Stomach (tissue), 9 donors: ENCODE measurements around the gene MRPL55. TPM values are rescaled to one million over a fixed set of nuclear protein-coding genes. Genes with fewer than 3 reads are reported as not detected.

ENCODE experiments used
- DNase-seq, 2 donors: peaks; one replicate each; pipeline versions ENCODE4 v3.0.0 to v3.0.0-alpha.2; 2013 to 2019
- H3K27ac ChIP-seq, 5 donors: fragments of 200-600 bp in 4 of 5; sonication (generic) in 4 of 5; one replicate each; pipeline ENCODE4 v1.5.1; 2013 to 2019; ENCODE audit warnings: mild to moderate bottlenecking in 1 of 5, moderate library complexity in 1 of 5
- H3K27me3 ChIP-seq, 3 donors: fragments of 200-600 bp; sonication (generic); one replicate each; pipeline ENCODE4 v1.5.1; 2017 to 2019; ENCODE audit warnings: mixed run types in 1 of 3
- H3K36me3 ChIP-seq, 4 donors: fragments of 200-600 bp; sonication (generic); 1 replicate in 3 of 4; 2 replicates in 1 of 4; pipeline ENCODE4 v1.5.1; 2016 to 2019
- H3K4me1 ChIP-seq, 4 donors: fragments of 200-600 bp; sonication (generic); one replicate each; pipeline ENCODE4 v1.5.1; 2016 to 2019
- H3K4me3 ChIP-seq, 4 donors: fragments of 200-600 bp; sonication (generic) in 3 of 4; one replicate each; pipeline ENCODE4 v1.5.1; 2016 to 2019; ENCODE audit warnings: mild to moderate bottlenecking in 1 of 4
- H3K9me3 ChIP-seq, 4 donors: fragments of 200-600 bp; sonication (generic); one replicate each; pipeline ENCODE4 v1.5.1; 2016 to 2019
- EP300 ChIP-seq: sonication (generic); formaldehyde crosslinking; IDR thresholded peaks from one replicate; pipeline ENCODE4 v1.6.1; 2017; ENCODE audit warnings: antibody characterized with exemption
- POLR2A ChIP-seq, 4 donors: fragments of 450-650 bp; IDR thresholded peaks; one replicate each; pipeline ENCODE4 v1.6.1; 2016; ENCODE audit warnings: antibody characterized with exemption in 4 of 4, control low read depth in 2 of 4, mild to moderate bottlenecking in 1 of 4, moderate library complexity in 1 of 4
- POLR2AphosphoS5 ChIP-seq, 3 donors: sonication (generic); formaldehyde crosslinking; IDR thresholded peaks; one replicate each; pipeline ENCODE4 v1.6.1; 2016; ENCODE audit warnings: antibody characterized with exemption in 3 of 3
- WGBS, 5 donors: extraction: QIAGEN DNeasy Blood & Tissue Kit in 3 of 5; methylation state at CpG; one replicate each; pipeline versions ENCODE4 v1.1.5 to v1.1.7; 2013 to 2018; 5-methylcytosine and 5-hydroxymethylcytosine counted together
- intact Hi-C: fragments of 100-400 bp; cut with DNase I; formaldehyde crosslinking; loops from one replicate; pipeline ENCODE4 v1.15.1; 2023; ENCODE audit warnings: low total_unique reads
- polyA plus RNA-seq, 3 donors: library from polyadenylated mRNA; stranded (reverse); fragments of 200-250 nt; gene quantifications; one replicate each; pipeline ENCODE4 v1.2.3, GENCODE V29; 2013
- total RNA-seq, 5 donors: library from RNA; depleted of rRNA; stranded (reverse); fragments of >200 nt; gene quantifications; one replicate each; pipeline versions ENCODE4 v1.1.0 to v1.2.3, GENCODE V29; 2014 to 2016
- TF ChIP-seq, protein P1 (sequence below), 7 experiments: fragments of 450-650 bp in 4 of 7; fragments of 200-600 bp in 3 of 7; sonication (generic) in 3 of 7; IDR thresholded peaks; one replicate each; pipeline ENCODE4 v1.5.1; 2016 to 2019; ENCODE audit warnings: antibody characterized with exemption in 7 of 7, control low read depth in 2 of 7, mild to moderate bottlenecking in 1 of 7
- donor health status: healthy with polysubstance abuse.
- donor health status: Bipolar disorder and iron deficiency.
- donor health status: healthy.

Gene MRPL55
- total and polyA plus RNA-seq, 8 donors = 18.7 to 158 (median 100) TPM

GRCh38 chr1:228156941-228157728, 48.0 kb upstream of the MRPL55 start:
- no peak overlapping the region for H3K4me3 ChIP-seq
- no peaks in the 10 kb centered on the region for H3K36me3 ChIP-seq
- no peaks in the 10 kb centered on the region for H3K9me3 ChIP-seq
- intact Hi-C loops = no loop called here
- TF ChIP-seq, protein P1, sequence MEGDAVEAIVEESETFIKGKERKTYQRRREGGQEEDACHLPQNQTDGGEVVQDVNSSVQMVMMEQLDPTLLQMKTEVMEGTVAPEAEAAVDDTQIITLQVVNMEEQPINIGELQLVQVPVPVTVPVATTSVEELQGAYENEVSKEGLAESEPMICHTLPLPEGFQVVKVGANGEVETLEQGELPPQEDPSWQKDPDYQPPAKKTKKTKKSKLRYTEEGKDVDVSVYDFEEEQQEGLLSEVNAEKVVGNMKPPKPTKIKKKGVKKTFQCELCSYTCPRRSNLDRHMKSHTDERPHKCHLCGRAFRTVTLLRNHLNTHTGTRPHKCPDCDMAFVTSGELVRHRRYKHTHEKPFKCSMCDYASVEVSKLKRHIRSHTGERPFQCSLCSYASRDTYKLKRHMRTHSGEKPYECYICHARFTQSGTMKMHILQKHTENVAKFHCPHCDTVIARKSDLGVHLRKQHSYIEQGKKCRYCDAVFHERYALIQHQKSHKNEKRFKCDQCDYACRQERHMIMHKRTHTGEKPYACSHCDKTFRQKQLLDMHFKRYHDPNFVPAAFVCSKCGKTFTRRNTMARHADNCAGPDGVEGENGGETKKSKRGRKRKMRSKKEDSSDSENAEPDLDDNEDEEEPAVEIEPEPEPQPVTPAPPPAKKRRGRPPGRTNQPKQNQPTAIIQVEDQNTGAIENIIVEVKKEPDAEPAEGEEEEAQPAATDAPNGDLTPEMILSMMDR (IDR thresholded peaks at IDR 0.05) = no peak
- TF ChIP-seq EP300 = no peak
- no peak for TF ChIP-seq POLR2A (IDR thresholded peaks at IDR 0.05)
- TF ChIP-seq POLR2AphosphoS5 (IDR thresholded peaks at IDR 0.05) = no peak
- peaks cover 6 to 26% (median 11%) of the 10 kb centered on the region in 4 donors for H3K4me1 ChIP-seq
- H3K27me3 ChIP-seq = peaks cover 0 to 7% (median 0%) of the 10 kb centered on the region in 3 donors
- no peak for DNase-seq
- 66 to 74% (median 74%) methylated on average over 14 to 24 of the region's 24 CpGs for WGBS, 5 donors
- no peak overlapping the region for H3K27ac ChIP-seq

DNA sequence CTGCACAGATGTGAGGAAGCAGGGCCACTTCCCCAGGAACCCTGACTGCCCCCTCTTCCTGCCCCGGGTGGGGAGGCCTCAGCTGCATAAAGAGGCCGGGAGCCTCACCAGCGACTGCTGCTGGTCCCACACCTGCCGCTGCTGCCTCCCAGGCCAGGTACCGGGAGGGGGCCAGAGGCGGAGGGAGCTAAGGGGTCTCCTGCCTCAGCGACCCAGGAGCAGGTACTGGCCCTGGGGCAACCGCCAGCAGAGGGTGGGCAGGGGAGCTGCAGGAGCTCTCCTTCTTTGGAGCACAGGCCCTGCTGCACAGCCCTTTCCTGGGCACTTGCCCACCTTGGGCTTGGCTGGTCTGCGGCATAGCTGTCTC, 47.4 kb upstream of the MRPL55 start:
- WGBS, 5 donors = 58 to 87% (median 64%) methylated on average over 3 to 9 of the region's 9 CpGs
- TF ChIP-seq POLR2A (IDR thresholded peaks at IDR 0.05) (no peak), EP300 (no peak), POLR2AphosphoS5 (IDR thresholded peaks at IDR 0.05) (no peak)
- TF ChIP-seq, protein P1 (IDR thresholded peaks at IDR 0.05) = no peak
- no peak overlapping the region for H3K27ac ChIP-seq
- peaks cover 3 to 26% (median 12%) of the 10 kb centered on the region in 4 donors for H3K4me1 ChIP-seq
- intact Hi-C loops = no loop called here
- H3K4me3 ChIP-seq = no peak overlapping the region
- DNase-seq = no peak
- H3K27me3 ChIP-seq = peaks cover 0 to 4% (median 0%) of the 10 kb centered on the region in 3 donors
- H3K9me3 ChIP-seq = no peaks in the 10 kb centered on the region
- H3K36me3 ChIP-seq = no peaks in the 10 kb centered on the region

DNA sequence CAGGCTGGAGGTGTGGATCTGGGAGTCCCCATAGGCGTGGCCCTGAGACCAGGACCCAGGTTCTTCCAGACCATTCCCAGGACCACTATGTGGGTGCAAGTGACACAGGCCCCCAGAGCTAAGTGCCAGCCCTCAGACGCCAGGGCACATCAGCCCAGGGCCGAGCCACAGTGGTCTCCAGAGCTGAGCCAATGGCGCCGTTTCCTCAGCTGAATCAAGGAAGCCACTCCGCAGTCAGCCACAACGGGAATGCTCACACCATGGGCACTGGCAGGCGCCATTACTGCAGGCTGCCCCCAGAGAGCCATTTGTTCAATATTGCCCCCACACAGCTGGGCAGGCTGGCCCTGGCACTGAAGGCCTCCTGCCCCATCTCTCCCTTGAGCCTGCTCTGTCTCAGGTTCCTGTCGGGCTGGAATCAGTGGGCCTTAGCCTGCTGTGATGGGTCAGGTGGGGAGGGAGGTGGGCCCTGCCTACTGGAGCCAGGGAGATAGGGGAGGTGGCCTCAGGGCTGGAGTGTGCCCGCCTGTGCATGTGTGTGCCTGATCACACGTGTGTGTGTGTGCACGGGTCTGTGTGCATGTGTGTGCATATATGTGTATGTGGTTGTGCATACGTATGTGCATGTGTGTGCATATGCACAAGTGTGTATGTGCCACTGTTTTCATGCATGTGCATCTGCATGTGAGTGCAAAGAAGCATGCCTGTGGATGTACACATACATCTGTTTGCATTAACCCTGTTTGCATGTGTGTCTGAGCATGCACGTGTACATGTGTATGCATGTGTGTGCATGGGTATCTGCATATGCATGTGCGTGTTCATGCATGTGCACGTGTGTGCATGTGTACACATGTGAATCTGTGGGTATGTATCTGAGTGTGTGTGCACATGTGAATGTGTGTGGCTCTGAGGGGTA, 46.8 kb upstream of the MRPL55 start:
- Histone ChIP-seq H3K4me3 (no peak overlapping the region), H3K4me1 (peaks cover 8 to 30% (median 16%) of the 10 kb centered on the region in 4 donors), H3K36me3 (no peaks in the 10 kb centered on the region), H3K9me3 (no peaks in the 10 kb centered on the region), H3K27ac (no peak overlapping the region), H3K27me3 (peaks cover 0 to 4% (median 0%) of the 10 kb centered on the region in 3 donors)
- no peak for DNase-seq
- TF ChIP-seq POLR2A (IDR thresholded peaks at IDR 0.05) (no peak), EP300 (no peak), POLR2AphosphoS5 (IDR thresholded peaks at IDR 0.05) (no peak)
- TF ChIP-seq, protein P1 (IDR thresholded peaks at IDR 0.05) = no peak
- intact Hi-C loops = no loop called here
- WGBS, 5 donors = 80 to 91% (median 87%) methylated on average over 7 to 16 of the region's 16 CpGs
